ENCODE results near the gene LTC4S. TPM values are rescaled to one million over a fixed set of nuclear protein-coding genes. Genes with fewer than 3 reads are reported as not detected.

The LTC4S gene
- polyA plus RNA-seq, 1 donor from 2014 or later, result 5.9 TPM

- no peaks in the 10 kb centered on the region for H3F3A ChIP-seq (ENCODE audit: insufficient read depth, low read length, poor library complexity, severe bottlenecking)
- no peaks in the 10 kb centered on the region for H3K79me2 ChIP-seq (replicated peaks; ENCODE audit: insufficient read depth, low read length)
- no peaks in the 10 kb centered on the region for H3K9me2 ChIP-seq (ENCODE audit: insufficient read depth, low read length)
- TF ChIP-seq CTCF (IDR thresholded peaks at IDR 0.05; ENCODE audit: poor library complexity, severe bottlenecking) (no peak), RAD21 (conservative IDR thresholded peaks at IDR 0.05) (no peak), TAF1 (IDR thresholded peaks at IDR 0.05; ENCODE audit: low read depth) (no peak), SMC3 (conservative IDR thresholded peaks at IDR 0.05; ENCODE audit: poor library complexity) (no peak), EZH2 (IDR thresholded peaks at IDR 0.05; ENCODE audit: borderline replicate concordance, insufficient read depth, low read length, poor library complexity, severe bottlenecking) (no peak)
- no peaks in the 10 kb centered on the region for H4K20me1 ChIP-seq (ENCODE audit: insufficient read depth)
- H3K9me3 ChIP-seq (ENCODE audit: low read length), result no peaks in the 10 kb centered on the region
- no peak overlapping the region for H3K9ac ChIP-seq (ENCODE audit: low read length)
- no peak overlapping the region for H3K4me2 ChIP-seq (ENCODE audit: low read length)
- no peaks in the 10 kb centered on the region for H3K27me3 ChIP-seq (ENCODE audit: insufficient read depth, low read depth, low read length)
- no peak overlapping the region for H3K4me3 ChIP-seq (ENCODE audit: low read length)
- no peak overlapping the region for H2AFZ ChIP-seq (ENCODE audit: low read depth, low read length)
- no peak overlapping the region for H3K27ac ChIP-seq (ENCODE audit: low read length)
- peaks cover 14% of the 10 kb centered on the region for H3K36me3 ChIP-seq (ENCODE audit: insufficient read depth, low read length)
Measured at GRCh38 chr5:179840766-179841165, 47.0 kb downstream of the LTC4S start.

GRCh38 chr5:179841621-179842020 is 47.8 kb downstream of the LTC4S start:
- H3K9me3 ChIP-seq (ENCODE audit: low read length), result no peaks in the 10 kb centered on the region
- H3K79me2 ChIP-seq (replicated peaks; ENCODE audit: insufficient read depth, low read length), result no peaks in the 10 kb centered on the region
- H3K27ac ChIP-seq (ENCODE audit: low read length), result no peak overlapping the region
- no peak for TF ChIP-seq CTCF (IDR thresholded peaks at IDR 0.05; ENCODE audit: poor library complexity, severe bottlenecking)
- no peak for TF ChIP-seq REST (IDR thresholded peaks at IDR 0.05; ENCODE audit: borderline replicate concordance)
- no peak for TF ChIP-seq RAD21 (conservative IDR thresholded peaks at IDR 0.05)
- TF ChIP-seq SMC3 (conservative IDR thresholded peaks at IDR 0.05; ENCODE audit: poor library complexity), result no peak
- TF ChIP-seq EP300 (conservative IDR thresholded peaks at IDR 0.05; ENCODE audit: poor library complexity, severe bottlenecking), result no peak
- no peak for TF ChIP-seq TAF1 (IDR thresholded peaks at IDR 0.05; ENCODE audit: low read depth)
- TF ChIP-seq POLR2AphosphoS5 (IDR thresholded peaks at IDR 0.05), result no peak
- TF ChIP-seq EZH2 (IDR thresholded peaks at IDR 0.05; ENCODE audit: borderline replicate concordance, insufficient read depth, low read length, poor library complexity, severe bottlenecking), result no peak
- TF ChIP-seq MXI1 (conservative IDR thresholded peaks at IDR 0.05; ENCODE audit: poor library complexity, severe bottlenecking), result no peak
- H3K9ac ChIP-seq (ENCODE audit: low read length), result no peak overlapping the region
- H3K4me3 ChIP-seq (ENCODE audit: low read length), result no peak overlapping the region
- H3K4me2 ChIP-seq (ENCODE audit: low read length), result no peak overlapping the region
- no peaks in the 10 kb centered on the region for H3F3A ChIP-seq (ENCODE audit: insufficient read depth, low read length, poor library complexity, severe bottlenecking)
- no peaks in the 10 kb centered on the region for H4K20me1 ChIP-seq (ENCODE audit: insufficient read depth)
- H2AFZ ChIP-seq (ENCODE audit: low read depth, low read length), result no peak overlapping the region
- no peaks in the 10 kb centered on the region for H3K9me2 ChIP-seq (ENCODE audit: insufficient read depth, low read length)
- H3K27me3 ChIP-seq (ENCODE audit: insufficient read depth, low read depth, low read length), result no peaks in the 10 kb centered on the region
- H3K36me3 ChIP-seq (ENCODE audit: insufficient read depth, low read length), result peaks cover 11% of the 10 kb centered on the region

Small RNAs within 50 kb of the gene (small RNA-seq; reads per million reads assigned to genes)
- gene MIR1229, result 0 to 4.2 (median 3.4) reads per million in 3 experiments

Other genes starting within 250 kb of the LTC4S start
- 31.3 and 36.2 TPM in 2 replicates for gene RUFY1, start 243.4 kb upstream of the LTC4S start, polyA plus RNA-seq
- gene HNRNPH1, start 170.3 kb upstream of the LTC4S start, polyA plus RNA-seq, result 982 and 1,058 TPM in 2 replicates
- gene CBY3, start 113.0 kb upstream of the LTC4S start, polyA plus RNA-seq, result 0.90 TPM in 1 of 2 replicates, not detected in the other
- gene CANX, start 95.0 kb upstream of the LTC4S start, polyA plus RNA-seq, result 227 and 232 TPM in 2 replicates
- 6.8 and 8.4 TPM in 2 replicates for gene MAML1, start 61.2 kb upstream of the LTC4S start, polyA plus RNA-seq
- gene MGAT4B, start 12.9 kb downstream of the LTC4S start, polyA plus RNA-seq, result 70.6 and 83.7 TPM in 2 replicates
- 64.5 and 77.6 TPM in 2 replicates for gene SQSTM1, start 26.9 kb downstream of the LTC4S start, polyA plus RNA-seq
- 121 and 155 TPM in 2 replicates for gene MRNIP, start 64.8 kb downstream of the LTC4S start, polyA plus RNA-seq
- gene TBC1D9B, start 113.9 kb downstream of the LTC4S start, polyA plus RNA-seq, result 50.7 and 84.2 TPM in 2 replicates

Data from neural cell (in vitro differentiated cells).